Caki2 (cell line): ENCODE data around the gene PHKG2. TPM values are rescaled to one million over a fixed set of nuclear protein-coding genes. Genes with fewer than 3 reads are reported as not detected.

ENCODE experiments used
- DNase-seq: peaks from one replicate; pipeline ENCODE4 v3.0.0-alpha.2; 2015; ENCODE audit warnings: low read depth
- in situ Hi-C: cut with HindIII; loops from 2 replicates; pipeline ENCODE4 v1.10.0; 2016; ENCODE audit warnings: low sequenced_read_pairs, low pct_unique_long_range_greater_than_20kb, mixed read lengths
- total RNA-seq: library from RNA; depleted of rRNA; stranded (reverse); fragments of >200 nt; shearing (Covaris generic); gene quantifications from 2 replicates; pipeline ENCODE4 v1.2.3, GENCODE V29; 2014; ENCODE audit warnings: low replicate concordance; rRNA removed

The PHKG2 gene
- total RNA-seq, 1 experiment from 2014 or later: 32.0 TPM

DNA sequence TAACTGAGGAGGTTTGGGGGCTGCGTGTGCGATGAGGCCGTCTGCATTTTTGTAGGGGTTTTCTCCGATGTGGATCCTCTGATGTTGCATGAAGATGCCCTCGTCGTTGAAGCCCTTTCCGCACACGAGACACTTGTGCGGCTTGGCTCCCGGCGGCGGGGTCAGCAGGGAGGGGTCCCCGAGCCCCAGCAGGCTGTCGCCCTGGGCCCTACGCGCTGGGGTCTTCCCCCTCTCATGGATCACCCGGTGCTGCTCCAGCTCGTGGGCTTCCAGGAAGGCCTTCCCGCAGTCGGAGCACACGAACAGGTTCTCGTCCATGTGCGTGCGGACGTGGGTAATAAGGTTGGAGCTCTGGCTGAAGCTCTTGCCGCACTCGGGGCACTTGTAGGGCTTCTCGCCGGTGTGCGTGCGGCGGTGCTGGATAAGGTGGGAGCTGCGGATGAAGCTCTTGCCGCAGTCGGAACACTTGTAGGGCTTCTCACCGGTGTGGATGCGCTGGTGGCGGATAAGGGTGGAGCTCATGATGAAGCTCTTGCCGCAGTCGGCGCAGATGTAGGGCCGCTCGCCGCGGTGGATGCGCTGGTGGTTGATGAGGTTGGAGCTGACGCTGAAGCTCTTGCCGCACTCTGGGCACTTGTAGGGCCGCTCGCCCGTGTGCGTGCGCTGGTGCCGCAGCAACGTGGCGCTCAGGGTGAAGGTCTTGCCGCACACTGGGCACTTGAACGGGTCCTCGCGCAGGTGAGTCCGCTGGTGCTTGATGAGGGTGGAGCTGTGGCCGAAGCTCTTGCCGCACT, 34.5 kb downstream of the PHKG2 start:
- DNase-seq: no peak
- in situ Hi-C loops: no loop called here

DNA sequence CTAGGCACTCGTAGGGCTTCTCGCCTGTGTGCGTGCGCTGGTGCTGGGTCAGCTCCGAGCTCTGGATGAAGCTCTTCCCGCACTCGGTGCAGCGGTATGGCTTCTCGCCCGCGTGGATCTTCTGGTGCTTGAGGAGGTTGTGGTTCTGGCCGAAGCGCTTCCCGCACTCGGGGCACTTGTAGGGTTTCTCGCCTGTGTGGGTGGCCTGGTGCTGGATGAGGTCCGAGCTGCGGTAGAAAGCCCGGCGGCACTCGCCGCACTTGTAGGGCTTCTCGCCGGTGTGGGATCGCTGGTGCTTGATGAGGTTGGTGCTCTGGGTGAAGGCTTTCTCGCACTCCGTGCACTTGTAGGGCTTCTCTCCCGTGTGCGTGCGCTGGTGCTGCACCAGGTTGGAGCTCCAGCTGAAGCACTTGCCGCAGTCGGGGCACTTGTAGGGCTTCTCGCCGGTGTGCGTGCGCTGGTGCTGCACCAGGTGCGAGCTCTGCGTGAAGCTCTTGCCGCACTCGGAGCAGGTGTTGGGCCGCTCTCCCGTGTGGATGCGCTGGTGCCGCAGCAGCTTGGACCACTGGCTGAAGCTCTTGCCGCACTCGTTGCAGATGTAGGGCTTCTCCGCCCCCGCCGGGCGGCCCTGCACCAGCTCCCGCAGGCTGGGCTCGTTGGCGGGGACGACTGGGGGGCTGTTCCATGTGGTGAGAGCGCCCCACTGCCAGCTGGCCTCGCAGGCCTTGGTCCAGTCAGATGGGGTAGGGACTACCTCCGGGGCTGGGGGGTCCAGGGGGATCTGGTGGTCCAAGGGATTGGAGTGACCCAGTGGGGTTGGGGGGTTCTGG, 35.3 kb downstream of the PHKG2 start:
- no peak for DNase-seq
- in situ Hi-C loops: no loop called here

DNA sequence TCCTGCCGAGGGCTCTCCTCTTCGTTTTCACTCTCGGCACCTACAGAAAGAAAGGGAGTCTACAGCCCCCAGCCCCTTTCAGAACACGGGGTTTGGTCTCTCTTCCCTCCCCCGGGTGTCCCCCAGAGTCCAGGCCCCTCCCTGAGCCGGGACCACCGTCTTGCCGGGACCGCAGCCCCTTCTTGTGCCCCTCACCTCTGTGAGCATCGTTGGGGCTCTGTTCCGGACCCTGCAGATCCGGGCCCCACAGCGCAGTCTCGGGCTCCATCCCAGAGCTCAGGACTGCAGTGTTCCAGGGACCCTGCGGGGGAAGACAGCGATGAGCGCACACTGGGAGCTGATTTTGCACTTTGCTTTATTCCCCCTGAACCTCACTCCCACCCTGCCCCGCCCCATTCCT, 36.0 kb downstream of the PHKG2 start:
- no peak for DNase-seq
- in situ Hi-C loops: no loop called here

DNA sequence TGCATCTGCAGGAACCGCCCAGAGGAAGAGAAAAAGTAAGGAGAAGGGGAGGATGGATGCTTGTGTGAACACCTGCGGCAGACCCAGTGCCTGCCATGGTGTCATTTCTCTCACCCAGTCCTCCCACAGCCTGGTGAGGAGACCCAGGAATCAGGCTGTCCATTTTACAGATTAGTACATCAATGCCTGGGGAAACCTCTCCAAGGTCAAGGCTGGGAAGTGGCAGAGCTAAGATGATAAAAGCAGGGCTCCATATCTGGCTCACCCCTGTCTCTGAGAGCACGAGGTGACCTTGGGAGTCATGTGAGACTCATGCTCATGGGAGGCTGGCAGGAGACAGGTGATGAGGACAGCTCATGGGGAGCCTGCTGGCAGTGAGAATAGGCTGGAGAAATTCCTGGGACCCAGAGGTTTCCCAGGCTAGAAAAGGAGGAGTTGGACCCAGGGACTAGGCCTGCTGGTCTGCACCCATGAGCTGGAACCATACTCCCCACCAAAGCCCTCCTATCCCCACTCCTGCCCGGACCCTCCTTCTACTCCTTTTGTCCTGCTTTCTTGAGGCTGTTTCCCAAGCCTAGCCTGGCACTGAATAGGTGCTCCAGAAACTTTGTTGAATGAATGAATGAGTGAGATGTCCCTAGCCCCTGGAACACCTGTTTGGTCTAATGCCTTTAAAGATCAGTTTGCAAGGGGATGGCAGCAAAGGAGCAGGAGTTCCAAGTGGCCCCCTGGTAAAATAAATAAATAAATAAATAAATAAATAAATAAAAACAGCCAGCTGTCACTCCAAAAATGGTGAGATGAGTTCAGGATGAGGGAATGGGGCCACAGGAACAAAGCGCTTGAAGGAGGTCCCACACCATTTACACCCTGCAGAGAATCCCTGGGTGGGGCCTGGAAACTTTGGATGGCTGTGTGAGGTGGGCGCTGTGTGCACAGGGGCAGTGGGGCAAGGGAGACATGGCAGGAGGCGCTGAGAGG, 37.2 kb downstream of the PHKG2 start:
- DNase-seq: no peak
- in situ Hi-C loops: no loop called here

DNA sequence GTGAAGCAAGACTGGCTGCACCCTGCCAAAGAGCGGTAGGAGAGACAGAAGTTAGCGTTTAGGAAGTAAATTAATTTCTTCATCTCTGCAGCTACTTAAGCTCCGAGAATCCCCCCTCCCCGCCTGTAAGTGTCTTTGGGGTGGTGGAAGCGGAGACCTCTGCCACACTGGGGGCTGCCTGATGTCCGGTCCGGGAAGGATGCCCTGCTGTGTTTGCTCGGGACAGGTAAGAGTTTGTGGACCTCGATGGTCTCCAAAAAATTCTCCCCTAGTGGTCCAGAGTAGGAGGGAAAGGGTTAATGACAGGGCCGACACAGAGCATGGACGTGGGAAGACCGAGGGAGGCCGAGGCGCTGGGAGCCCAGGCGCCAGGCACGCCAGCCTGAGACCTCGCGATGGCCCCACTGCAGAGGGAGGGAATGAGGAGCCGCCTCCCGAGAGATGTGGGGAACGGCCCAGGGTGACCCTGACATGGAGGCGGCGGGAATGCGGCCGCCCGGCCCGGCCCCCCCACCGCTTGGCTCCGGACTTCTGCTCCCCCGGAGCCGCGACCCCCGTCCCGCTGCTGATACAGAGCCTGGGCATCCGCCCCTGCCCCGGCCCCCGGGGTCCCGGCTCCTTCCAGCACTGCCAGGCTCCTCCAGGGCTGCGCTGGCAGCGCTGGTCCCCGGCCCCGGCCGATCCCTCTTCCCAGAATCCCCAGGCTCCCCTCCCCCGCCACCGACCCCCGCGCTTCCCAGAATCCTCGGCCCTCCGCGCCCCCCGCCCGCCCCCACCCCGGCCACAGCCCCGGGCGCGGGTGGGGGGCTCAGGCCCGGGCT, 38.1 kb downstream of the PHKG2 start:
- in situ Hi-C loops: no loop called here
- peak; percentile 62 for DNase-seq

DNA sequence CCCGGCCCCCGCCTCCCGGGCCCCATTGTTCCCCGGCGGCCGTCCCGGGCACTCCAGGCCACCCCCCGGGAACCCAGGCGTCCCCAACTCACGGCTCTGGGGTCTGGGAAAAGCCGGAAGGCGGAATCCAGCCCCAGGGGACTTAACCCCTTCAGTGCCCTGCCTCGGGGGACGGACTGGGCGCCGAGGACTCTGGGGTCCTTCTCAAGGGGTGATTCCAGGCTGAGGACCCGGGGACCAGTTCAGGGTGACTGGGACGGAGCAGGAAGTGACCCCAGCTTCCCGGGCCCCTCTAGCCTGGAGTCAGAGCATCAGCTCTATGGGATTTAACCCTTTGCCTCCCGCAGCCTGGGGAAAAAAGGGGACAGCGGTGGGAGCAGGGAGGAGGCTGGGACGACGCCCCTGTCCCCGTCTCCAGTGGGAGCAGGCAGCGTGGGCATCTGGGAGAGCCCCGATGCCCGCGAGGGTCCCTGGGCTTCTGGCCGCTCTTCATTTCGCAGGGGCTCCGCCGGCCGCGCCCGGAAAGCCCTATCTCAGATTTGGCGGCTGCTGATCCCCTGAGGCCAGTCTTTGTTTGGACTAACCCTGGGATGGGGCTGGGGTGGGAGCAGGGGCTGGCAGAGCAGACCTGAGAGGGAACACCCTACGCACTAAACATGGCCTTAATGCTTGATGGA, 38.8 kb downstream of the PHKG2 start, which contains the start of gene ZNF629:
TSS of gene ZNF629 (minus strand) at position 270 of the 677 bp plus-strand sequence. CDS start 2,723 bp downstream, outside the sequence.
- in situ Hi-C loops: no loop called here
- peak; percentile 74 for DNase-seq

DNA sequence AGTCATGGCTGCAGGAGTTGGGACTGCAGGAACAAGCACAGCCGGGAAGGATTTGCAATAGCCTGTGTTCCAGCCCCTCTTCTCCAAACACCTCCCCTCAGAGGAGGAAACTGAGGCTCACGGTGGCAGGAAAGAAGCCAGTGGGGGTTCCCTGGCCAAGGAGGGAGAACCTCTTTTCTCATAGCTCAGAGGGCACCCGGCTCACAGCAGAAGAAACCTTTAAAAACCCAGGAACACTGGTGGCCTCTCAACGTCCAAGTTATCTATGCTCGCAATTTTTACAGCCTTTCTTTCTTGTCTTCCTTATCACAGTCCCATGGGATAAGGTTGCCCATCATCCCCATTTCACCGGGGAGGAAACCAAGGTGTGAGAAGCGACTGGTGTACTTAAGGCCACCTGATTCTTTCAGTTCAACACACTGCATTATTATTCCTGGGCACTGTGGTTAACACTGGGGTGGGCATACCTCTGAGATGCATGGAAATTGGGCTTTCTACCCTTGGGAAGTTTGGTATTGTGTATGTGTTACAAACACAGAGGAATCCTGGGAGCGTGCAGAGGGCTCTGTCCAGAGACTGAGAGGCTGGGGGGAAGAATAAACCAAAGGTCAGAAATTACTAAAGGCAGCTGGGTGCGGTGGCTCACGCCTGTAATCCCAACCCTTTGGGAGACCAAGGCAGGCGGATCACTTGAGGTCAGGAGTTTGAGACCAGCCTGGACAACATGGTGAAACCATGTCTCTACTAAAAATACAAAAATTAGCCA, 39.6 kb downstream of the PHKG2 start:
- no peak for DNase-seq
- in situ Hi-C loops: no loop called here

DNA sequence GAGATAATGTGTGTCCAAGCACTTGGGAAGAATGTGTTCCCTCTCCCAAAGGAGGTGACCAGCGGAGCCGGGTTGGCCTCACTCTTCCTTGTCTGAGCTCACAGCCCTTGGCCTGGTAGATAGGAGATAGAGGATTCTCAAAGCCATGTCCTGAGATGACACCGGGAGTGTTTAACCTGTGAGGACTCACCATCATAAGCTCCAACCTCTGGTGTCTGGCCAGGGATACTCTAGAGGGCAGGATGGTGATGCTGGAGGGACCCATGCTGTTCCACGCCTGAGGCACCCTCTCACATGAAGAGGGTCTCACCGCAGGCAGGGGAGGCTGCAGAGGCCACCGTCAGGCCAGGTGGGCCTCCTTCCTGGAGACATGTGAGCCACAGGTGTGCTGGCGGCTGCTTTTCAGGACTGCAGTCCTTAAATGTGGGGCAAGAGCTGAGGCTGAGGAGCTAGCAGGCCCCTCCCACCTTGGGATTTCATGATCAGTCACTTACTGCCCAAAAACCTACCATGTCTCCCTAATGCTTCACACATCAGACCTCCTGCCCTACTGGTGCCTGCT, 45.4 kb downstream of the PHKG2 start:
- in situ Hi-C loops: no loop called here
- no peak for DNase-seq

DNA sequence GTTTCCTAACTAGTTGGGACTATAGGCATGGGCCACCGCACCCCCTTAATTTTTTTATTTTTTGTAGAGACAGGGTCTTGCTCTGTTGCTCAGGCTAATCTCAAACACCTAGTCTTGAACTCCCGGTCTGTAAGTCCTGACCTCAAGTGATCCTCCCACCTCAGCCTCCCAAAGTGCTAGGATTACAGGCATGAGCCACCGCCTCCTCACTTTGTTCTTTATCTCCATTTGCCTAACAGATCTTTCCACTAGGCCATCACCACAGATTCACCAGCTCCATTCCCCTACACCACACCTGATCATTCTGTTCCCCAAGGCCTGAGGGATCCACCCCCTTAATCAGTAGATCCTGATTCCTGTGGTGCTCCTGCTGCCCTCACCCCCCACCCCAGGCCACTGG, 46.4 kb downstream of the PHKG2 start:
- in situ Hi-C loops: no loop called here
- no peak for DNase-seq

DNA sequence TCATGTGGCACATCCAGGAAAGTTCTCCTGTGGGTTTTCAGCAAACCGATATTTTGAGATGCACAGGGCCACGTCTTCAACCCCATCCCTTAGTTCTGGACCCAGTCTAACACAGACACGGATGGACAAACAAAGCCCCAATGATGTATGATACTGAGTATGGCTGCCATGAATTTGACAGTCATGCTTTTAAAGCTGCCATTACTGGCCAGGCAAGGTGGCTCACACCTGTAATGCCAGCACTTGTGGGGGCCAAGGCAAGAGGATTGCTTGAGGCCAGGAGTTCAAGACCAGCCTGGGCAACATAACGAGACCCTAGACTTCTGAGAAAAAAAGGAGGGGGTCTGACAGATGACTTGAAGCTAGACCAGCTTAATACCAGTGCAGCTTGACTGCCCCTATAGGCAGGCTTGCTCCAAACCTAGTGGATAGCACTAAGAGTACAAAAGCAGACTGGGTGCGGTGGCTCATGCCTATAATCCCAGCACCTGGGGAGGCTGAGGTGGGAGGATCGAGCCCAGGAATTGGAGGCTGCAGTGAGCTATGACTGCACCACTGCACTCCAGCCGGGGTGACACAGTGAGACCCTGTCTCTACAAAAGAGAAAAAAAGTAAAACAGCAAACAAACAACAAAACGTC, 49.6 kb downstream of the PHKG2 start:
- in situ Hi-C loops: no loop called here

More for the DNA sequence above, 49.6 kb downstream of the PHKG2 start:
- no peak for DNase-seq

Other genes with a start within 250 kb of the PHKG2 start
- gene ZNF768, start 221.9 kb upstream of the PHKG2 start, total RNA-seq: 97.6 and 99.4 TPM in 2 replicates
- gene ZNF747, start 213.6 kb upstream of the PHKG2 start, total RNA-seq: 29.1 and 46.8 TPM in 2 replicates
- 9.0 and 9.1 TPM in 2 replicates for gene ZNF764, start 190.1 kb upstream of the PHKG2 start, total RNA-seq
- gene ZNF688, start 176.7 kb upstream of the PHKG2 start, total RNA-seq: 30.5 and 31.2 TPM in 2 replicates
- 2.8 and 7.6 TPM in 2 replicates for gene ZNF785, start 162.7 kb upstream of the PHKG2 start, total RNA-seq
- gene ZNF689, start 138.0 kb upstream of the PHKG2 start, total RNA-seq: 7.0 and 12.0 TPM in 2 replicates
- 7.0 and 8.8 TPM in 2 replicates for gene PRR14, start 97.5 kb upstream of the PHKG2 start, total RNA-seq
- 18.2 and 19.7 TPM in 2 replicates for gene FBRS, start 90.0 kb upstream of the PHKG2 start, total RNA-seq
- 9.4 and 19.0 TPM in 2 replicates for gene SRCAP, start 49.3 kb upstream of the PHKG2 start, total RNA-seq
- 7.2 and 12.3 TPM in 2 replicates for gene CFAP119, start 13.6 kb downstream of the PHKG2 start, total RNA-seq
- 107 and 110 TPM in 2 replicates for gene RNF40, start 13.9 kb downstream of the PHKG2 start, total RNA-seq
- 14.0 and 17.5 TPM in 2 replicates for gene ZNF629, start 38.8 kb downstream of the PHKG2 start, total RNA-seq
- 154 and 157 TPM in 2 replicates for gene BCL7C, start 145.7 kb downstream of the PHKG2 start, total RNA-seq
- 0.84 and 2.9 TPM in 2 replicates for gene CTF1, start 148.2 kb downstream of the PHKG2 start, total RNA-seq
- 51.9 and 58.5 TPM in 2 replicates for gene FBXL19, start 175.1 kb downstream of the PHKG2 start, total RNA-seq
- gene ORAI3, start 200.6 kb downstream of the PHKG2 start, total RNA-seq: 82.7 and 96.5 TPM in 2 replicates
- 0.81 and 1.2 TPM in 2 replicates for gene SETD1A, start 209.3 kb downstream of the PHKG2 start, total RNA-seq
- gene HSD3B7, start 236.8 kb downstream of the PHKG2 start, total RNA-seq: 73.0 and 95.3 TPM in 2 replicates